Stimulated activated CD4-positive, alpha-beta T cell treated with anti-CD3 and anti-CD28 coated beads, Interleukin-2, amount 100 ng/mL, for 48 hours (primary cell): ENCODE measurements around the gene KIF3C.
"Not testable (repeated sequence)": the region's sequence is repeated elsewhere in the genome, so short reads cannot be mapped to it uniquely, and the experiment has no call there.

ENCODE experiments used
- DNase-seq, 2 donors: peaks; one replicate each; pipeline ENCODE4 v3.0.0-alpha.2; 2020

Gene KIF3C

GRCh38 chr2:25982273-25982967 lies at the start of gene KIF3C:
Gene KIF3C, minus strand, starts transcription at chr2:25982497. Its CDS starts 580 bp downstream, at chr2:25981917.
- DNase-seq: peak; percentile 60 to 62

GRCh38 chr2:26028083-26028482 lies 45.8 kb upstream of the KIF3C start:
- DNase-seq: not testable (repeated sequence)

- DNase-seq: no peak
These were observed 43.2 kb upstream of the KIF3C start for GRCh38 chr2:26025509-26025908.

GRCh38 chr2:26024260-26024659 lies 42.0 kb upstream of the KIF3C start:
- no peak for DNase-seq

GRCh38 chr2:26020231-26020640 lies 37.9 kb upstream of the KIF3C start:
- DNase-seq: no peak

- peak; percentile 9 to 18 for DNase-seq
These were observed 36.1 kb upstream of the KIF3C start for GRCh38 chr2:26018184-26019055.

- DNase-seq: no peak
These were observed 35.3 kb upstream of the KIF3C start for GRCh38 chr2:26017464-26018183.

- DNase-seq: not testable (repeated sequence)
These were observed 34.4 kb upstream of the KIF3C start for GRCh38 chr2:26016706-26017045.

- DNase-seq: no peak
These were observed 33.9 kb upstream of the KIF3C start for GRCh38 chr2:26016012-26016705.

- DNase-seq: no peak
These were observed 31.4 kb upstream of the KIF3C start for GRCh38 chr2:26013668-26014067.

GRCh38 chr2:26011990-26012856 lies 29.9 kb upstream of the KIF3C start:
- no peak for DNase-seq

- DNase-seq: no peak
These were observed 29.3 kb upstream of the KIF3C start for GRCh38 chr2:26011609-26011989.

GRCh38 chr2:26010943-26011342 lies 28.6 kb upstream of the KIF3C start:
- DNase-seq: no peak

GRCh38 chr2:26009567-26009963 lies 27.3 kb upstream of the KIF3C start:
- DNase-seq: no peak

- no peak for DNase-seq
These were observed 26.7 kb upstream of the KIF3C start for GRCh38 chr2:26008851-26009566.

- DNase-seq: no peak
These were observed 25.8 kb upstream of the KIF3C start for GRCh38 chr2:26008095-26008494.

- no peak for DNase-seq
These were observed 20.5 kb upstream of the KIF3C start for GRCh38 chr2:26002632-26003310.

GRCh38 chr2:26001743-26002351 lies 19.6 kb upstream of the KIF3C start:
- DNase-seq: no peak

- DNase-seq: no peak
These were observed 18.3 kb upstream of the KIF3C start for GRCh38 chr2:26000561-26001082.

- not testable (repeated sequence) for DNase-seq
These were observed 17.1 kb upstream of the KIF3C start for GRCh38 chr2:25999406-25999805.
